SHP77 (cell line): Measurements from ENCODE around the gene RUSC1.
"Not testable (repeated sequence)": the region's sequence is repeated elsewhere in the genome, so short reads cannot be mapped to it uniquely, and the experiment has no call there.

ENCODE experiments used
- DNase-seq, 2 experiments: peaks; one replicate each; lab custom pipeline; 2025; lab: John Stamatoyannopoulos, UW

Gene RUSC1, protein sequence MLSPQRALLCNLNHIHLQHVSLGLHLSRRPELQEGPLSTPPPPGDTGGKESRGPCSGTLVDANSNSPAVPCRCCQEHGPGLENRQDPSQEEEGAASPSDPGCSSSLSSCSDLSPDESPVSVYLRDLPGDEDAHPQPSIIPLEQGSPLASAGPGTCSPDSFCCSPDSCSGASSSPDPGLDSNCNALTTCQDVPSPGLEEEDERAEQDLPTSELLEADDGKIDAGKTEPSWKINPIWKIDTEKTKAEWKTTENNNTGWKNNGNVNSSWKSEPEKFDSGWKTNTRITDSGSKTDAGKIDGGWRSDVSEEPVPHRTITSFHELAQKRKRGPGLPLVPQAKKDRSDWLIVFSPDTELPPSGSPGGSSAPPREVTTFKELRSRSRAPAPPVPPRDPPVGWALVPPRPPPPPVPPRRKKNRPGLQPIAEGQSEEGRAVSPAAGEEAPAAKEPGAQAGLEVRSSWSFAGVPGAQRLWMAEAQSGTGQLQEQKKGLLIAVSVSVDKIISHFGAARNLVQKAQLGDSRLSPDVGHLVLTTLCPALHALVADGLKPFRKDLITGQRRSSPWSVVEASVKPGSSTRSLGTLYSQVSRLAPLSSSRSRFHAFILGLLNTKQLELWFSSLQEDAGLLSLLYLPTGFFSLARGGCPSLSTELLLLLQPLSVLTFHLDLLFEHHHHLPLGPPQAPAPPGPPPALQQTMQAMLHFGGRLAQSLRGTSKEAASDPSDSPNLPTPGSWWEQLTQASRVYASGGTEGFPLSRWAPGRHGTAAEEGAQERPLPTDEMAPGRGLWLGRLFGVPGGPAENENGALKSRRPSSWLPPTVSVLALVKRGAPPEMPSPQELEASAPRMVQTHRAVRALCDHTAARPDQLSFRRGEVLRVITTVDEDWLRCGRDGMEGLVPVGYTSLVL

GRCh38 chr1:155320661-155321617 lies at the start of gene RUSC1:
Gene RUSC1, plus strand, starts transcription at chr1:155320894. Its CDS starts 880 bp downstream, at chr1:155321774.
- DNase-seq = peak; percentile 89 to 92

- DNase-seq = peak; percentile 86 to 89
Measured at GRCh38 chr1:155272466-155273342, 48.0 kb upstream of the RUSC1 start.

DNA sequence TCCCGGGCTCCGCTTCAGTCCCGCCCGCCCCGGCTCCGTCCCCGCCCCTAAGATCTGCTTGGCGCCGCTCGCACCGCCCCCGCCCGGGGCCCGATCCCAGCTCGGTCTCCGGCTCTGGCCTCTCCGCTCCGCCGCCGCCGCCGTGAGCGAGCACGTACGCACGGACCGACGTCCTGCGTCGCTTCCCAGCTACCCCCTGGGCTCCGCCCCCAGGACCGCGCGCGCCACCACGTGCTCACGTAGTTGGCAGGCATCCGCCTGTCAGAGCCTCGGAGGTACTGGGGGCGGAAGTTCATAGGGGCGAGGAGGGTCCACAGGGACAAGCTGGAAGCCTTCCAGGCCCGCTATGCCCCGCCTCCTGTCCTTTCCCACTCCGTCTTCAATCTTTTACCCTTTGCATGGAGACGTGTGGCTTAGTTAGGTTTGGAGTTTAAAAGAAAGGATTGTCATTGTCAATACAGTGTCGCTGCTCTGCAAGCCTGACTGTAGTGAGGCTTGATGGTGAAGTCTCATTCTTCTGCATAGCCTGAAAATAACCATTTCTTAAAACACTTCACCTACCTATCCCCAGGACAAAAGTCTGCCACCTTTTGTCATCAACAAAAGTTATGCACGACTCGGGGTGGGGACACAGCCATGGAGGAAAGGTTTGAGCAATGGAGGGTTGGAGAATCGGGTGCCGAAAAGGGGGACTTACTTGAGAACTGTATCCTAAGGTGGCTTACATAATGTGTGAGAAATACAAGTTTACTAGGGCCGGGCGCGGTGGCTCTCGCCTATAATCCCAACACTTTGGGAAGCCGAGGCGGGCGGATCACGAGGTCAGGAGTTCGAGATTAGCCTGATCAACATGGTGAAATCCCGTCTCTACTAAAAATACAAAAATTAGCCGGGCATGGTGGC lies 47.1 kb upstream of the RUSC1 start, which contains the start of gene CLK2:
TSS of gene CLK2 (minus strand) at position 162 of the 903 bp plus-strand sequence. CDS start 2,527 bp downstream, outside the sequence.
- peak; percentile 99 for DNase-seq

DNA sequence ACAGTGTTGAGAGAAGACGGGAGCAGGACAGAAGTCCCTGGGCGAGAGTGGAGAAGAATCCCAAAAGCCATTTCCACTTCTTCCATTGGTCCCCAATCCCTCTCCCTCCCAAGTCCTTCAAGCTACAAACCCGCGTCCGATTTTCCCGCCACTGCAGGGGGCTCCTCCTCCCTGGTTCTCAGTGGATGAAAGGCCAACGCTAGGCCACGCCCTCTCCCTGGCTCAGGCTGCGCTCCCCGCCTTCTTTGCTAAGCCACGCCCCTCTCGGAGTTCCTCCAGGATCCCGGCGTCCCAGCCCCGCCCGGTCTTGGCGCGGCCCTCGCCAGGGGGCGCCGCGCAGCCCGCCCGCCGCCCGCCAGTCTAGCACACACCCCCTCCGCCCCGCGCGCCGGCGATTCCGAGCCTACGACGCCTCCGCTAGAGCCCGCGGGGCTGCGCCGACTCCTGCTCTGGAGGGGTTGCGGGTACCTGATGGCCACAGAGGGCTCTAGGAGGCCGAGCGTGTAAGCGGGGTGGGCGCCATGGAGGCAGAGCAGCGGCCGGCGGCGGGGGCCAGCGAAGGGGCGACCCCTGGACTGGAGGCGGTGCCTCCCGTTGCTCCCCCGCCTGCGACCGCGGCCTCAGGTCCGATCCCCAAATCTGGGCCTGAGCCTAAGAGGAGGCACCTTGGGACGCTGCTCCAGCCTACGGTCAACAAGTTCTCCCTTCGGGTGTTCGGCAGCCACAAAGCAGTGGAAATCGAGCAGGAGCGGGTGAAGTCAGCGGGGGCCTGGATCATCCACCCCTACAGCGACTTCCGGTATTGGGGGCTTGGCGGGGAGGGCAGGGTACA lies 43.4 kb upstream of the RUSC1 start, which contains the start of gene HCN3:
TSS of gene HCN3 (plus strand) at position 394 of the 832 bp plus-strand sequence. CDS start at position 522, 128 bp downstream.
- DNase-seq = peak; percentile 100

DNA sequence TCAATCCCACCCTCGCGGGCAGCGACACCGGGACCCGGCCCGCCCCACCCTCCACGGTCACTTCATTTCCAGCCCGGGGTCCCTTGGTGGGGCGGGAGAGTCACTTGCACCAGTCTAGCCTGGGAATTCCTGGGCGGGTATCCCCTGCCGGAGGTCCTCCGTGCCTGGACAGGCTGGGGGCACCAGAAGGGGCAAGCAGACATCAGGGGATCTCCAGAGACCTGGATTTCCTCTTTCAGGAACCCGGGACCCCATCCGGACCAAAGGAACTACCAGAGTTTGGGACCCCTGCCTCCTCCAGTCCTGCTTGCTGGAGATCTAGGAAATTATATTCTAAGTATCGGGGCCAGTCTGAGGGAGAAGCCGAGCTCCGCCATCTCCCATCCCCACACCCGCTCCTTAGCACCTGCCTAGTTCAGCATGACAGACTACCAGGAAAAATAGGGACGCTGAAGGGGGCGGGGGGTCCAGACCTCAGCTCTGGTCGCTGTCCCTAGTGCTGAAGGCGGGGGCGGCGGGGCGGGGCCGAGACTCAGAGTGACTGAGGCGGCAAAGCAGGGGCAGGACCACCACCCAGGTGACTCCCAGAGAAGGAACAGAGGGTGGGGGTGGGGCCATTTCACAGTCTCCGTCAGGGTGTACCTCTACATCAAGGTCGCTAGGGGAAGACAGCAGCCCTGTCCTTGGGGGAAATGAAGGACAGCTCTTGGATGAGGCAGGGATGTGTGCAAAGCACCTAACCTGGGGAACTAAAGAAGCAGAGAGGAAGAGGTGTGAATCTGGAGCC lies 42.6 kb upstream of the RUSC1 start:
- peak; percentile 92 to 94 for DNase-seq

DNA sequence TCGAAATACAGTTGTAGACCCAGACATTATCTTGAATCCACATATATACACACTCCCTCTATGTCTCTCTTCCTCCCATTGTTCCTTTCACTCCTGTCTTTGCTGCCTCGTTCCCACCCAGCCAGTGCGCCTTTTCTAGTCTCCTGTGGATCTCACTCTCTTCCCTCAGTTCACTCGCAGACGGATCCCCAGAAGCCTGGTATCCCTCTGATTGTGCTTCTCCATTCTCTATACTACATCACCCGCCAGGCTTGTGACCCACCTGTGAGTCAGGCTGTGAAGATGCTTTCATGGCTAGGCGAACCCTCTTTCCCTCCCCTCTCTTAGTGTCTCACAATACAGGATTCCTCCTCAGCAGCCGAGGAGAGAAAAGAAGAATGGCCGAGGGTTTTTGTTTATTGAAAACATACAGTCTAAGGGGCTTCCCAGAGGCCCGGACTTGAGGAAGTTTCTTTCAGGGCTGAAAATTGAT lies 42.0 kb upstream of the RUSC1 start:
- DNase-seq = no peak

DNA sequence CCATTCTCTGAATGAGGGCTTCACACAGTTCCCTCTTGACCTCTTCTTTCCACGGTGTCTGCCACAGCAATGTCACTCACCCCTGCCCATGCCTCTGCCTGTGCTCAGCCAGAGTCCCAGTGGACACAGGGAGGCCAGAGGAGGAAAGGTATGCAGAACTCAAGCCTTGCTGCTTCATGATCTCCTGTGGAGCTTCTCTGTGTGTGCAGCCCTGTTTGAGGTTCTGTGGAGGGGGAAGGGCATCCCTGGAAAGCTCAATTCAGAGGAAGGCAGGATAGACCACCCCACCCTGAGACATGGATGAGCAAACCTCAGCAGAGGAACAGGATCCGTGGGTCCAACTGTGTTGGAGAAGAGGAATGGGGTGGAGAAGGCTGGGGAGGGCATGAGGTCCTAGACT lies 41.4 kb upstream of the RUSC1 start:
- DNase-seq = no peak

GRCh38 chr1:155282488-155283091 lies 38.1 kb upstream of the RUSC1 start:
- no peak for DNase-seq

- DNase-seq = no peak
Measured at GRCh38 chr1:155284476-155284875, 36.2 kb upstream of the RUSC1 start.

GRCh38 chr1:155285063-155285462 lies 35.6 kb upstream of the RUSC1 start:
- no peak for DNase-seq

GRCh38 chr1:155285631-155286044 lies 35.1 kb upstream of the RUSC1 start:
- DNase-seq = no peak

DNA sequence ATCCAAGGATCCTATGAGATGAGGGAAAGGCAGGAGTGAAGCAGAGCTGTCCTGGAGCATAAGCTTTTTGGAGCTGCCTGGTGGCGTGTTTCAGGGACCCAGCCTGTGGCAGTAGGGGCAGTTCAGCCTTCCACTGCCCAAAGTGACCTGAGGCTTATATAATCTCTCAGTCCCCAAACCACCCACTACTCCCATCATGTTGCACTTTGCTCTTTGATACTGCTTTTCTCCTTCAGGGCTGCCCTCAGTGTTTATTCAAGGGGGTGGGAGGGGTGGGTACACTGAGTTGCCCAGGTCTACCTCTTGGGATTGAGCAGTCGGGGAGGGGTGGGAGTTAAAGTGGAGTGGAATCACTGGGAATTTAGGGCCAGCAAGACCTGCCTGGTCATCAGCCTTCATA lies 34.1 kb upstream of the RUSC1 start:
- DNase-seq = no peak

- no peak for DNase-seq
Measured at GRCh38 chr1:155287987-155288543, 32.6 kb upstream of the RUSC1 start.

DNA sequence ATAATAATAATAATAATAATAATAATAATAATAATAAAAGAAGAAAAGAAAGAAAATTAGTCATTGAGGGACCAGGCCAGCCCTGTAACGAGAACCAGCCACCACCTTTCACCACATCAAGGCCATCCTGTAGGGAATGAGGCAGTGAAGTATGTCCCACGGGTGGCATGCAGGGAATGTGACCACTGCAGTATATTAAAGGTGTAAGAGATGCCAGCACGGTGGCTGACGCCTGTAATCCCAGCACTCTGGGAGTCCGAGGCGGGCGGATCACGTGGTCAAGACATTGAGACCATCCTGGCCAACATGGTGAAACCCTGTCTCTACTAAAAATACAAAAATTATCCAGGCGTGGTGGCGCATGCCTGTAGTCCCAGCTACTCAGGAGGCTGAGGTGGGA lies 29.7 kb upstream of the RUSC1 start:
- DNase-seq = not testable (repeated sequence)

GRCh38 chr1:155293086-155293749 lies 27.5 kb upstream of the RUSC1 start:
- no peak for DNase-seq

- DNase-seq = no peak
Measured at GRCh38 chr1:155294520-155295182, 26.0 kb upstream of the RUSC1 start.
